Measurements from ENCODE around the gene PXK.

PXK gene

DNA sequence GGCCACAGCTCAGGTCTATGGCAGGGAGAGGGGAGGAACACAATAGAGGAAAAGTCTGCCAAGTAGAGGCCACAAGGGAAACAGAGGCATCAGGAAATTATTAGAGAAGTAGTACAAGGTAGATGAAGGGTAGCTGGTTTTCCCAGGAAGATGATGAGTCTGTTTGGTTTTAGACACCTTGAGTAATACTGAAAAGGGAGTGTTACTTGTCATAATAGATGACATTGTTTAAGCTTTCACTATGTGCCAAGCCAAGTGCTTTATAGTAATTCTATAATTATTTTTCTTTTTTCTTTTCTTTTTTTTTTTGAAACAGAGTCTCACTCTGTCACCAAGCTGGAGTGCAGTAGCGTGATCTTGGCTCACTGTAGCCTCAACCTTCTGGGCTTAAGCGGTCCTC is 13.7 kb downstream of the PXK start:
- no peak for DNase-seq (ENCODE audit: low read depth in 2 of 3, low spot score in 2 of 3)

DNA sequence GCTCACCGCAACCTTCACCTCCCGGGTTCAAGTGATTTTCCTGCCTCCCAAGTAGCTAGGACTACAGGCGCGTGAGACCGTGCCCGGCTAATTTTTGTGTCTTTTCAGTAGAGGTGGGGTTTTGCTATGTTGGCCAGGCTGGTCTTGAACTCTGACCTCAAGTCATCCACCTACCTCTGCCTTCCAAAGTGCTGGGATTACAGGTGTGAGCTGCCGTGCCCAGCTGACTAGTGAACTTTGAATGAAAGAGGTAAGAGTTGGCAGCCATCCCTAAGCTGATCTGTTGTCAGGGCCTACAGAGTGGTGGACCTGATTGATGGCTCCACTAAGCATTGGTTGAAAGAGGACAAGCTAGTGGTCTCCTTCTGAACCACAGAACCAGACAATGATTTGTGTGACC is 15.3 kb downstream of the PXK start:
- DNase-seq (ENCODE audit: low read depth in 2 of 3, low spot score in 2 of 3) = no peak

DNA sequence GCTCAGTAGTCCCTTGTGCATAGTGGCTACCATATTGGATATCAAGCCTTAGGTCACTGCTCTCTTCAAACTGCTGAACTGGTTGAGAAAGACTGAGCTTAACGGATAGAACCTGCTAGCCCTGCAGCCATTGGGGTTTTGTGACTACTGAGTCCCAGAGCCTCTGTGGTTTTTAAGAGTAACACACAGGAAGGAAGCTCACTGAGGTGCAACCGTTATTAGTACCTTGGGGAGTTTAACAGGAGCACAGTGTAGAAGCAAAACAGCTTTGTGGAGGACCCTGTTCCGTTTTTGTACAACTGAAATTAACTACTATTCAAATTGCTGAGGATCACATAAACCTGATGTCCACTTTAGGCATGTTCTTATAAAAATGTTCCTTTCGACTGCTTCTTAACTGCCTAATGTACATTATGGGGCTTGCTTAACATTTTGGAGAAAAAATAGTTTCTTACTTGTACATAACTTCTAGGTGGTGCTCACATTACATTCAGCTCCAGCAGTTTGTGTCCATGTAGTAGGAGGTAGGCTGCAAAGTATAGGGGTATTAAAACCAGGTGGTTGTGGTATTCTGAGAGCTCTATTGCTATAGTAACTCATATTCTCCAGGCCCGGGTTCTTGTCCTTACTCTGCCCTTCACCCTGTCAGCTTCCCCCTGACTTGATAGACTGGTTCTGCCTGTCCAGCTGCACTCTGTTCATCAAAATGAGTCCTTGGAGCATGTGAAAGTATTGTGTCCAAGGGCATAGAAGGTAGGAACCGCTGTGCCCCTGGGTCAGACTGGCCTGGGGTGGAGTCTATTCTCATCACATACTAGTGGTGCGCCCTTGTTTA is 17.3 kb downstream of the PXK start:
- DNase-seq (ENCODE audit: low read depth in 2 of 3, low spot score in 2 of 3) = no peak

DNA sequence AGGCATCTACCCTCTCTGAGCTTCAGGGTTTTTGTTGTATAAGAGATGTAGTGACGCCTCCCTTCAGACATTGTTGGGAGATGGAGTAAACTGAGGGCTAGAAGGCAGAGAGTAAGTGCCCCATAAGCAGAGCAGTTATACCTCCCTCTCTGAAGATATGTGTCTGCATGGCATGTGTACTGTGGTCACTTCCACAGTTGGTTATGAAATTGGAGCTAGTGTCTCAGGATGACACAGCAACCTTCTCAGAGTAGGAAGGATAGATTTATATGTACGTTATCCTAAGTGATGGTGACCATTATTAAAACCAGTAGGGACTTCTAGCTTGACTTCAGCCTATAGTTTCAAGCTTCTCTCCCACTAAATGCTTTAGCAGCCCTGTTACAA is 17.9 kb downstream of the PXK start:
- DNase-seq (ENCODE audit: low read depth in 2 of 3, low spot score in 2 of 3) = no peak

DNA sequence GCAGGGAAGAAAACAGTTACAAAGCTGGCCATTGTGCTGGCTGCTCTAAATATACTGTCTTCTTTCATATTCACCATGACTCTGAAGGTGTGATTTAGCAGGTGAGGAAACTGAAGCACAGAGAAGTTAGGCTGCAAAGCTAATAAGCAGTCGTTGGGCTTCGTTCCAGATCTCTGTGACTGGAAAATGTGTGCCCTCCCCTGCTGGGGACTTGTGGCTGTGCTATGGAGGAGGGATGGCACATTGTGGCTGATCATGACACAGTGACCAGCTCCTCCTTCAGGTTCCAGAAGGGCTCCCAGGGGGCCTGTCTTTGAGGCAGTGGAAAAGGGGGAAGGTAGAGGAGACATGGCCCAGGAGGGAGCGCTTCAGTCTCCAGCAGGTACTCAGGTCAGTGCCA is 19.2 kb downstream of the PXK start:
- DNase-seq (ENCODE audit: low read depth in 2 of 3, low spot score in 2 of 3) = no peak

DNA sequence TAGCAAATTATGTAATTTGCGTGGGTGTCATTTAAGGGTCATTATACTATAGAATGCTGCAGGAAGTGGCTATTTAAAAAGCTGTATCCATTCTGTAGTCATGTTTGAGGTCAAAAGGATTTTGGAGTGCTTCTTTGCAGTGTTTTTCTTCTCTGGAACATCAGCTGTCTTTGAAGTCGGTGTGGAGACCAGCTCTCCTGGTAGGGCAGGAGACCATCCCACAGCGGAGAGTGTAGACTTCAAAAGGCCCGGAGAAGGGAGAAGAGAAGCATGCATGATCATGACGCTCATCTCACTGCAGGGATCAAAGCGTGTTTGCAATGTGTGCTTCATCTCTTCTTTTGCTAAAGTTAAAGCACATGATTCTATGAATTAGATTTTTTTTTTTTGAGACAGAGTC is 19.9 kb downstream of the PXK start:
- no peak for DNase-seq (ENCODE audit: low read depth in 2 of 3, low spot score in 2 of 3)

DNA sequence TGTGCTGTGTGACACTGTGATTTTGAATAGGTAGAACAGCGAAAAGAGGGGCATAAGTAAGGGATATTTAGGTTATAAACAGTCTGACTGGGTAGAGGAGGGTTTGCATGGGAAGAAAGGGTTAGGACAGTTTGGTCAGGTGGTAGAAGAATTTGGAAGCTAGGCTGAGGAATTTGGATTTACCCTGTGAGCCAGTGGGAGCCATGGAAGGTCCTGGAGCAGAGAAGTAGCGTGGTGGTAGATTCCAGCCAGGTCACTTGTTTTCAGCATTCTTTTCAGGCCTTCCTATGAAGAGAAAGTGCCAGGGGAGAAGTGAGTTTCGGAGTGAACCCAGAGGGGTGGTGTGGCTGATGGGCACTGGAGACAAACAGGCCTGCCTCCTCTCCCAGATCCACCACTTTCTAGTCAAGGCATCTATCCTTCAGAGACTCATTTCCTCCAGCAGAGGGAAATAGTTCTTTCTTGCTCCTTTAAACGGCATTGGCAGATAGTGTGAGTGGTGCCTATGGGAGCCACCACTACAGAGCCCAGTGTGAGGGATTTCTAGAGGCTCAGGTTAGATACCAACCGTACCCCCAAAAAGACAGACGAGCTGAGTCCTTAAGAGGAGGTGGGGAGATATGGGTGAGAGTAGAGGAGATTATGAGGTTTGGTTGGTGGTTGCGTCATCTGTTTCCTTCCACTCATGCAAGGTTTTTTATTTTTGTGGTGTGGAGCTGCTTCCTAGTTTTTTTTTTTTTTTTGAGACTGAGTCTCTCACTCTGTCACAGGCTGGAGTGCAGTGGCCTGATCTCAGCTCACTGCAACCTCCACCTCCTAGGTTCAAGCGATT is 21.2 kb downstream of the PXK start:
- no peak for DNase-seq (ENCODE audit: low read depth in 2 of 3, low spot score in 2 of 3)

DNA sequence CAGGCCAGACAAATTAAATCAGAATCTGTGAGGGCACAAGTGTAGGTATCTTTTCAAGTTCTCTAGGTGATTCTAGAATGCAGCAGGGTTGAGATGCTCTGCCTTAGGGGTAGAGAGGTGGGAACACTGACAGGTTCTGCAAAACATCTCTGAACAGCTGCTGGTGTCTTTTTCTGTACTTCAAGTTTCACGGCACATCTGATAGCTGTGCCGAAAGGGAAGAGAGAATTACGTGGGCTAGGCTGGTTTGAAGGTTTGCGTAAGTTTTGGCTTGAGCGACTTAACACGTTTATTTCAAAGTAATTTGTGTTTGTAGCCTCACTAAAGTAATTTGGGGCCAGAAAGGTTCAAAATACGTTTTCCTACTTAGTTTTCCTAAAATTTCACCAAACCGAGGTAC is 22.5 kb downstream of the PXK start:
- no peak for DNase-seq (ENCODE audit: low read depth in 2 of 3, low spot score in 2 of 3)

DNA sequence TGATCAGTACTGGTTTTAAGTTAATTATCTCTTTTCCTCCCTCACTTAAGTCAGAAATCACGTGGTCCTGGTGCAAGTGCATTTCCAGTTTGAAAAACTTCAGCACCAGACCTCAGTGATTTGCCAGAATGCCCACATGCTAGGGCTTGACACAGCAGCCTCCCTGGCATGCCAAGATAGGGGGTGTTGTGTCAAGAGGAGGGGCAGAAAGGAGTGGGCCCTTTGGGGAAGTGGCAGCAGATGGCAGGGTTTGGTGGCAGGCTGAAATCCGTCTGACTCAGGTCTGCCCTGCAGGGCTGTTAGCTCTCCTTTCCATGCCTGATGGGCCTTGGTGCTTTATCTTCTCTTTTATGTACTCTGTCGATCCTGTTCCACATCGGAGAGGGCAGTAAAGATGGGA is 23.4 kb downstream of the PXK start:
- DNase-seq (ENCODE audit: low read depth in 2 of 3, low spot score in 2 of 3) = no peak

DNA sequence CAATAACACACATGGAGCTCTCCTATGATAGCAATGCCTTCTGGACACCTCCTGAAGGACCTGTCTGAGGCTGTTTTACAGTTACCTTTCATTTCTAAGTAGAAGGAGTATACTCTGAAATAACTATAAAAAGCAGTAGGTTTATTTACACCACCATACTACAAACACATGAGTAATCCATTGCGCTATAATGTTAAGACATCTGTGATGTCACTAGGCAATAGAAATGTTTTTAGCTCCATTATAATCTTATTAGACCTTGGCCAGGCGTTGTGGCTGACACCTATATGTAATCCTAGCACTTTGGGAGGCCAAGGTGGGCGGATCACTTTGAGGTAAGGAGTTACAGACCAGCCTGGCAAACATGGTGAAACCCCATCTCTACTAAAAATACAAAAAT is 24.7 kb downstream of the PXK start:
- no peak for DNase-seq (ENCODE audit: low read depth in 2 of 3, low spot score in 2 of 3)

DNA sequence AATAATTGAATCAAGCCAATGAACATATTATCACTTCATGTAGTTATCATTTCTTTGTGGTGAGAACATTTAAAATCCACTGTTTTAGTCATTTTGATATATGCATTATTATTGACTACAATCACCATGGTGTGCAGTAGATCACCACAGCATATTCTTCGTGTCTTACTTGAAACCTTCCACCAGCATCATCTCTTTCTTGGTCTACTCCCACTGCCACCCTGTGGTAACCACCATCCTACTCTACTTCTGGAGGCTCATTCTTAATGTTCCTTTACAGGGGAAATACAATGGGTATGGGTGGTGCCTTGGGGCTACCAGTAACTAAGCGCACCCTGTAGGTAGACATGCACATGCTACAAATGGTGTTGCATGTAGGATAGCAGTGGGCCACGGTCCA is 25.4 kb downstream of the PXK start:
- no peak for DNase-seq (ENCODE audit: low read depth in 2 of 3, low spot score in 2 of 3)

DNA sequence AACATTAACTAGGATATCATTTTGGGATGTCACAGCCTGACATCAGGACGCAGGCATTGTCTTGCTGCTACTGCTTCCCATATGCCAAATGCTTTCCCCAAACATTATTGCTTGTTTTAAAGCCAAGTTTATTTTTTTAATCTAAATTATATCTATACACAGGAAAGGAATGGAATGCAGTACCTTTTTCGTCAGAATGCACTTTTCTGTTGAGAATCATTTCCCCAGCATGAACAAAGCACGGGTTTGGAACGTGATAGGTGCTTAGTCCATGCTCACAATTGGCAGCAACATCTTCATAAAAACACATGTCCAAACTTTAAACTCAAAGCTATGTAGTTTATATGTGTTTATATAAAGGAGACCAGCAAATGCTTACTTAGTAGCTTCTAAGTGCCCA is 26.1 kb downstream of the PXK start:
- no peak for DNase-seq (ENCODE audit: low read depth in 2 of 3, low spot score in 2 of 3)

DNA sequence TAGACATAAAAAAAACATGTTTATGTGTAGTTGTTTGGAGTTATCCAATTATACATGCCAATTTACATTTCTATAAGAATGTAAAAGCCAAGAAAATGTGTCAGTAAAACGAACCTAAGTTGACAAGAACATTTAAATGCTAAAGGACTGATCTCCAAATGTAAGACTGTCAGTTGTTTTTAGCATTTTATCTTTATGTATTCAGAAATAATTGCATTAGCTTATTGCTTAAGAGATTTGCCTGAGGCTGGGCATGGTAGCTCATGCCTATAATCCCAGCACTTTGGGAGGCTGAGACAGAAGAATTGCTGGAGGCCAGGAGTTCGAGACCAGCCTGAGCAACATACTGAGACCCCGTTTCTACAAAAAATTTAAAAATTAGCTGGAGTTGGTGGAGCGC is 26.9 kb downstream of the PXK start:
- no peak for DNase-seq (ENCODE audit: low read depth in 2 of 3, low spot score in 2 of 3)

DNA sequence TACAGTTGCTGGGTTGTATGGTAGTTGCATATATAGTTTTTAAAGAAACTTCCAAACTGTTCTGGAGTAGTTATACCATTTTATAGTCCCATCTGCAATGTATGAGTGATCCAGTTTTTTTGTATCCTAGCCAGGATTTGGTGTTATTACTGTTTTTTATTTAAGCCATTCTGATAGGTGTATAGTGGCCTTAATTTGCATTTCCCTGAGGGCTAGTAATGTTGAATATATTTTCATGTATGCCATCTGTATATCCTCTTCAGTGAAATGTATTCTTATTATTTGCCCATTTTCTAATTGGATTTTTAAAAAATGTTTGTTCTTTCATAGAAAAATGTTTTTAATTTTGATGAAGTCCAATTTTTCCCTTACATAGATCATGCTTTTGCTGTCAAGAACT is 29.2 kb downstream of the PXK start:
- no peak for DNase-seq (ENCODE audit: low read depth in 2 of 3, low spot score in 2 of 3)

DNA sequence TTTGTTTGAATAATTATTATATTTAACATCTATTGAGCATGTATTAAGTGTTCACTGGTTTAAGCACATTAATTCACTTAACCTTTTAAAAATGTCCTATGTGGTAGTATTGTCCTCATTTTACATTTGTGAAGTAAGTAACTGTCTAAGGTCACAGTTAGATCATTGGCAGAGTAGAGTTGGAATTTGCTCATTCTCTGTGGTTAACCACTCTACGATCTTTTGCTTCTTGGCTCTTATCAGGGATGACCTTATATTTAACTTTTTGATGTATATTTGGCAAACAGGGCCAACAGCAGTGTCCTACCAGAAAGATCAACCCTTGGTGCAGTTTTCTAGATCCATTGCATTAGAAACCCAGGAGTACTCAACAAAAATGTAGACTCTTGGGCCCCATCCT is 34.0 kb downstream of the PXK start:
- DNase-seq (ENCODE audit: low read depth in 2 of 3, low spot score in 2 of 3) = no peak

DNA sequence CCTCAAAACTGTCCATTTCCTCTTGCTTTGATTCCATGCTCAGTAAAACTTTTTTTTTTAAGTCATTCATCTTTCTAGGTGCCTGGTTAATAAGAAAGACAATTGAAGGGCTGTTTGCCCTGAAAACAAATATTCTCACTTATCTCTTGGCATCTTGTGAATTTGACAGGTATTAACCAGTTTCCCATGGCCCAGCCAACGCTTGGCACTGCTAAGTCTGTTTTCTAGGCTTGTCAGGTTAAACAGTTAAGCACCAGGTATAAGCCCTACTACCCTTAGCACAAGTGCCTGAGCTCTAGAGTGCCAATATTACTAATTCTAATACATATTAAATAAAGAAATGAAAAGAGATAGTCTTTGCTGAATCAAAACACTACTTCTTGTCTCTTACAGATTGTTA is 36.3 kb downstream of the PXK start:
- no peak for DNase-seq (ENCODE audit: low read depth in 2 of 3, low spot score in 2 of 3)

DNA sequence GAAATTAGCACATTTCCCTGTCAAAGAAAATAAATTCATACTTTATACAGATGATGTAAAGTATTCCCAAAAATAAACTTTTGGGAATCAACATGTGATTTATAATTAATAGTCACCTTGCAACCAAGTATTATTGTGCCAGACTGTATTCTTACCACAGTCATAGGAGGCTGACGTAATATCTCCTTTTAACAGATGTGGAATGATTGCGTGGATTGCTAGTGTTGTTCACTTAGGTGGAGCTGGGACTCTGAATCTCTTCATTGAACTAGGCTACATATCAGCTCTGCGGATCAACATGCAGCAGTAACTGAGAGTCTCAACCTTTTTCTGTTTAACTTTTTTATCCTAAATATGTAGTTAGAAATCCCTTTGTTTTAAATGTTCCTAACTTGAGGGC is 37.2 kb downstream of the PXK start:
- DNase-seq (ENCODE audit: low read depth in 2 of 3, low spot score in 2 of 3) = no peak

DNA sequence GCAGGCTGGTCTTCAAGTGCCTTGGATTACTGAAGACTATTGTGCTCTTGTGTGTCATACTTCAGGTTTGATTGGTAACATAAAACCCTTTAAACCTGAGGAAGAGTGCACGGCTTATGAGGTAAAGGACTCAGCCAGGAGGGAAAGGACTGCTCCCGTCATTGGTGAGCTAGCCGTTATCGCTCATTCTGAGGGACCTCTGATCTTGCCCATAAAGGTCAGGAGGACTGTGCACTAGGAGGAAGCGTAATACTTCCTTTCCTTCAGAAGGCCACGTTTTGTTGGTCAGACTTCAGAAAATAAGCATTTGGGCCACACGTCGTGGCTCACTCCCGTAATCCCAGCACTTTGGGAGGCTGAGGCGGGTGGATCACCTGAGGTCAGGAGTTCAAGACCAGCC is 37.7 kb downstream of the PXK start:
- no peak for DNase-seq (ENCODE audit: low read depth in 2 of 3, low spot score in 2 of 3)

DNA sequence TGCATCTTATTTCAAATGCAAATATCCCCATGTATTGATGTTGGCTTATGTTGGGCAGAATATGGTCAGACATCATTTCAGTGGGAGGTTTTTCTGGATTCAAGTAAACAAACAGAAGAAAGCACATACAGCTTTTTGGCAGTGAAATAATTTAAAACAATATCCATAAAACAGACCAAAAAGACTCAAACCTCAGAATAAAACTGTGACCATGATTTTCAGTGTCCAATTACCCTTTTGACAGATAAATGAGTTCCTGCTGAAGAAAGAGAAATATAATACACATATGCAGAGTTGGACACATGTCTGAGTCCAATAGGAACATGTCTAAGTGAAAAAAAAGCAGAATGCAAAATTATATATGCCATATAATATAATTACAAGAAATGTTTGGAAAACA is 39.1 kb downstream of the PXK start:
- DNase-seq (ENCODE audit: low read depth in 2 of 3, low spot score in 2 of 3) = no peak

DNA sequence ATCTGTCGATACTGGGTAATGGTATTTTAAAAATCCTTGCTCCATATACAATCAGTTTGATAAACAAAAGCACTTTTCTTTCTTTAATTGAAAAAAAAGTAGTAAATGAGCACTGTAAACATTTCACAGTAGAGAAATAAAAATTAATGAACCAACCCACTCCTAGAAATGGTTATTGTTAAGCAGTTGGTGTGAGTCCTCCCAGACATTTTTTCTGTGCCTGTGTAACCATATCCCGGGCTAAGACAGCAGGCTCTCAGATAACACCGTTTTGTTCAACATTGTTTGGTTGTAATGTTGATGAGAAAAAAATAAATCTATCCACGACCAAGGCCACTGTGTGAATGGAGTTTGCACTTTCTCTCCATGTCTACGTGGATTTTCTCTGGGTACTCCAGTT is 42.6 kb downstream of the PXK start:
- DNase-seq (ENCODE audit: low read depth in 2 of 3, low spot score in 2 of 3) = no peak

DNA sequence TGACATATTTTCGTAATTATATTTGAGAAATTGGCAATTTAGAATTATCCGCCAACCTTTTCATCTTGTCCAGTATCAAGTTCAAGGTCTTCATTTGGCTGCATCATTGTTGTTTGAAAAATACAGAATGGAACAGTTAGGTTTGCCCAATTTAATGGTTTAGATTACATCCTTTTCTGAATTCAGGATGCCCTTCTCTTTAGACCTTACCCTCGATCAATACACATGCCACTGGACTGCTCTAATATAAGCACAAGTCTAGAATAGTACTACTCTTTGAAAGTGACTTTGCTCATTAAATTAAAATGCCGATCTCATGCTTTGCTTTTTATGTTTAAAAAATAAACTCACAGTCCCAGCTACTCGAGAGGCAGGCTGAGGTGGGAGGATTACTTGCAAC is 44.5 kb downstream of the PXK start:
- no peak for DNase-seq (ENCODE audit: low read depth in 2 of 3, low spot score in 2 of 3)

DNA sequence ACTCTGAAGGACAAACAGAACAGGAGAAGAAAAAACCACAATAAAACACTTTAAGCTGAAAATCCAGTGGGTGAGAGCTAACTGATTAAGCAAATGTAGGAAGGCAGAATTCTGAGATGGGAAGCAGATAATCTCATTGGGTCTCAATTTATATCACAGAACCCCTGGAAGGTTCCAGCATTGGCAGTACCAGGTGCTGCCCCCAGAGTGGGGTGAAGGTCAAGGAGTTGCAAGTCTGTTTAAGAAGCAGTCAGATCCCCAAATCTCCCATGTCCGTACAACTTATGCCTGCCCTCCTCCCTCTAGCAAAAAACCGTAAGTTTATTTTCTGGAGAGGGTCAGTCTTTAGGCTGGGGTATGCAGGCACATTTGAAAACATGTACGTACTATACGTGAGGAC is 45.1 kb downstream of the PXK start:
- no peak for DNase-seq (ENCODE audit: low read depth in 2 of 3, low spot score in 2 of 3)

All from activated CD8-positive, alpha-beta memory T cell treated with anti-CD3 and anti-CD28 coated beads for 48 hours (primary cell).